Activated T-helper 17 cell treated with anti-CD3 and anti-CD28 coated beads, Interleukin-2, amount 50 U/mL, for 72 hours (primary cell): Measurements from ENCODE around the gene POLA2. TPM values are rescaled to one million over a fixed set of nuclear protein-coding genes. Genes with fewer than 3 reads are reported as not detected.
"Not testable (repeated sequence)": the region's sequence is repeated elsewhere in the genome, so short reads cannot be mapped to it uniquely, and the experiment has no call there.

Experiments
- ATAC-seq: fragments of 150-1000 bp; cut with Tn5 transposase; replicated peaks from 2 replicates; pipeline ENCODE4 v1.10.0; 2021; ENCODE audit warnings: mild to moderate bottlenecking, moderate library complexity
- H3K27ac Mint-ChIP-seq: one replicate; pipeline ENCODE4 v1.8.0; 2022; ENCODE audit warnings: mixed read lengths
- H3K27me3 Mint-ChIP-seq: one replicate; pipeline ENCODE4 v1.8.0; 2022; ENCODE audit warnings: mixed read lengths
- H3K36me3 Mint-ChIP-seq: one replicate; pipeline ENCODE4 v1.8.0; 2022; ENCODE audit warnings: low read depth, mild to moderate bottlenecking, mixed read lengths
- H3K4me1 Mint-ChIP-seq: one replicate; pipeline ENCODE4 v1.8.0; 2022; ENCODE audit warnings: mixed read lengths
- H3K4me3 Mint-ChIP-seq: one replicate; pipeline ENCODE4 v1.8.0; 2022; ENCODE audit warnings: mild to moderate bottlenecking, mixed read lengths
- H3K9me3 Mint-ChIP-seq: one replicate; pipeline ENCODE4 v1.8.0; 2022; ENCODE audit warnings: mixed read lengths
- total RNA-seq, 2 donors: library from RNA; stranded (reverse); gene quantifications; one replicate each; pipeline ENCODE4 v1.2.3, GENCODE V29; 2022

The POLA2 gene
- total RNA-seq, 2 donors from 2014 or later, result 54.6 to 64.1 TPM

- Mint-ChIP-seq H3K4me3 (peak overlapping the region; percentile 80), H3K27ac (peak overlapping the region; percentile 30), H3K4me1 (no peaks in the 10 kb centered on the region), H3K9me3 (no peaks in the 10 kb centered on the region), H3K27me3 (peaks cover 13% of the 10 kb centered on the region), H3K36me3 (no peaks in the 10 kb centered on the region)
- ATAC-seq, result peak; percentile 83
These were observed 36.3 kb upstream of the POLA2 start for GRCh38 chr11:65225279-65226102.

DNA sequence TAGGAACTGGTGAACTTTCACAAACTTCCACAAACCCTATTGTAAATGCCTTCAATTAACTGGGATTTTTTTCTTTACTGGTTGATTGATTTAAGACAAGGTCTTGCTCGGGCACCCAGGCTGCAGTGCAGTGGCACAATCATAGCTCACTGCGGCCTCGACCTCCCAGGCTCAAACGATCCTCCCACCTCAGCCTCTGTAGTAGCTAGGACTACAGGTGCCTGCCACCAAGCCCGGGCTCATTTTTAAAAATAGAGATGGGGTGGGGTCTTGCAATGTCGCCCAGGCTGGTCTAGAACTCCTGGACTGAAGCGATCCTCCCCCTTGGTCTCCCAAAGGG is 35.7 kb upstream of the POLA2 start:
- H3K9me3 Mint-ChIP-seq, result no peaks in the 10 kb centered on the region
- H3K27ac Mint-ChIP-seq, result no peak overlapping the region
- ATAC-seq, result no peak
- H3K4me3 Mint-ChIP-seq, result peak overlapping the region; percentile 80
- no peaks in the 10 kb centered on the region for H3K36me3 Mint-ChIP-seq
- H3K4me1 Mint-ChIP-seq, result no peaks in the 10 kb centered on the region
- peaks cover 13% of the 10 kb centered on the region for H3K27me3 Mint-ChIP-seq

DNA sequence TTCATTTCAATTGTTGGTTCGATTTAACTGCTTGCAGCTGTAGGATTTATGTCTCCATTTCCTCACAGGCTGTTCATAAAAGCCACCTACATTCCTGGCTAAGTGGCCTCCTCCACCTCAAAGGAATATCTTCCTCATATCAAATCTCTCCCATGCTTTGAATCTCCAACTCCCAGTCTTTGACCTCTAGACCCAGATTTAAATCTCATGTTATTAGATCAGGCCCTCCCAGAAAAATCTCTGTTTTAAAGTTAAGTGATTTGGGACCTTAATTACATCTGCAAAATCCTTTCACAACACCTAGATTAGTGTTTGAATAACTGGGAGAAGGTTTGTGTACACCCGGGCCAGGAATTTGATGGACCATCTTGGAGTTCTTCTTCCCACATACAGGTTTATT is 33.9 kb upstream of the POLA2 start:
- Mint-ChIP-seq H3K27me3 (peaks cover 13% of the 10 kb centered on the region), H3K27ac (no peak overlapping the region), H3K9me3 (no peaks in the 10 kb centered on the region), H3K36me3 (no peaks in the 10 kb centered on the region), H3K4me1 (no peaks in the 10 kb centered on the region), H3K4me3 (no peak overlapping the region)
- ATAC-seq, result no peak

- H3K4me1 Mint-ChIP-seq, result no peaks in the 10 kb centered on the region
- H3K27ac Mint-ChIP-seq, result no peak overlapping the region
- H3K27me3 Mint-ChIP-seq, result no peaks in the 10 kb centered on the region
- ATAC-seq, result no peak
- no peak overlapping the region for H3K4me3 Mint-ChIP-seq
- no peaks in the 10 kb centered on the region for H3K36me3 Mint-ChIP-seq
- H3K9me3 Mint-ChIP-seq, result no peaks in the 10 kb centered on the region
These were observed 25.3 kb upstream of the POLA2 start for GRCh38 chr11:65236194-65237059.

GRCh38 chr11:65238302-65238701 is 23.5 kb upstream of the POLA2 start:
- not testable (repeated sequence) for H3K4me3 Mint-ChIP-seq, H3K27ac Mint-ChIP-seq, H3K36me3 Mint-ChIP-seq, ATAC-seq, H3K27me3 Mint-ChIP-seq, H3K9me3 Mint-ChIP-seq, H3K4me1 Mint-ChIP-seq

GRCh38 chr11:65241134-65241533 is 20.6 kb upstream of the POLA2 start:
- ATAC-seq, result no peak
- Mint-ChIP-seq H3K9me3 (no peaks in the 10 kb centered on the region), H3K36me3 (no peaks in the 10 kb centered on the region), H3K4me1 (no peaks in the 10 kb centered on the region), H3K27me3 (no peaks in the 10 kb centered on the region), H3K27ac (no peak overlapping the region), H3K4me3 (no peak overlapping the region)

GRCh38 chr11:65241692-65242091 is 20.1 kb upstream of the POLA2 start:
- Mint-ChIP-seq H3K4me1 (no peaks in the 10 kb centered on the region), H3K9me3 (no peaks in the 10 kb centered on the region), H3K27me3 (no peaks in the 10 kb centered on the region), H3K4me3 (no peak overlapping the region), H3K36me3 (no peaks in the 10 kb centered on the region), H3K27ac (no peak overlapping the region)
- ATAC-seq, result no peak

GRCh38 chr11:65242389-65242788 is 19.4 kb upstream of the POLA2 start:
- Mint-ChIP-seq H3K36me3 (no peaks in the 10 kb centered on the region), H3K4me3 (no peak overlapping the region), H3K4me1 (no peaks in the 10 kb centered on the region), H3K27ac (no peak overlapping the region), H3K27me3 (no peaks in the 10 kb centered on the region), H3K9me3 (no peaks in the 10 kb centered on the region)
- ATAC-seq, result no peak

GRCh38 chr11:65243797-65244196 is 18.0 kb upstream of the POLA2 start:
- no peak for ATAC-seq

DNA sequence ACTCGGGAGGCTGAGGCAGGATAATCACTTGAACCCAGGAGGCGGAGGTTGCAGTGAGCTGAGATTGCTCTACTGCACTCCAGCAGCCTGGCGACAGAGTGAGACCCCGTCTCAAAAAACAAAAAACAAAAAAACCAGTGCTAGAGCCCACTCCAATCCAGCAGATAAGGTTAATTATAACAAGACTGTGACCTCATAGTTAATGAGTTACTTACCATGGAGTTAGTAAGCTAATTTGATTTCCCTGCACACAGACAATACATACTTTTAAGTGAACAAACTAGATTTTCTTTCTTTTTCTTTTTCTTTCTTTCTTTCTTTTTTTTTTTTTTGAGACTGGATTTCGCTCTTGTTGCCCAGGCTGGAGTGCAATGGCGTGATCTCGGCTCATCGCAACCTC is 16.7 kb upstream of the POLA2 start:
- H3K27me3 Mint-ChIP-seq, ATAC-seq, H3K27ac Mint-ChIP-seq, H3K4me1 Mint-ChIP-seq, H3K36me3 Mint-ChIP-seq, H3K9me3 Mint-ChIP-seq, H3K4me3 Mint-ChIP-seq: not testable (repeated sequence)

More at GRCh38 chr11:65243797-65244196, 18.0 kb upstream of the POLA2 start:
- Mint-ChIP-seq H3K4me3 (no peak overlapping the region), H3K36me3 (no peaks in the 10 kb centered on the region), H3K4me1 (no peaks in the 10 kb centered on the region), H3K27ac (no peak overlapping the region), H3K27me3 (no peaks in the 10 kb centered on the region), H3K9me3 (no peaks in the 10 kb centered on the region)

GRCh38 chr11:65246506-65246905 is 15.3 kb upstream of the POLA2 start:
- no peaks in the 10 kb centered on the region for H3K9me3 Mint-ChIP-seq
- no peaks in the 10 kb centered on the region for H3K36me3 Mint-ChIP-seq
- no peak overlapping the region for H3K27ac Mint-ChIP-seq
- H3K4me1 Mint-ChIP-seq, result no peaks in the 10 kb centered on the region
- ATAC-seq, result no peak
- H3K4me3 Mint-ChIP-seq, result no peak overlapping the region
- H3K27me3 Mint-ChIP-seq, result no peaks in the 10 kb centered on the region

DNA sequence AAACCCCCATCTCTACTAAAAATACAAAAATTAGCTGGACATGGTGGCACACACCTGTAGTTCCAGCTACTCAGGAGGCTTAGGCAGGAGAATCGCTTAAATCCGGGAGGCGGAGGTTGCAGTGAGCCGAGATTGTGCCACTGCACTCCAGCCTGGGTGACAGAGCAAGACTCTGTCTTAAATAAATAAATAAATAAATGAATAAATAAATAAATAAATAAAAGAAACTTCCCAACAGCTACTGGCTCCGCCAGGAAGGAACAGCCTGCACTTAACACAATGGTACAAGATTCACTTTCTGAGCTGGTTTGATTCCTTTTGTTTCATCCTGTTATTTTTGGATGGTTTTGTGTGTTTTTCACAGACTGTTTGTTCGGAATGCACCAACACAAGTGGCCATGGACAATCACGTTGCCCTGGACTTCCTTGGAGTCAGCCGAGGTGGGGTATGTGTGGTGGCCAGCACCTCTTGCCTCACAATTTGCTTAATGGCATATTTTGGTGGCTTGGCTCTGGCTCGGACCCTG is 13.5 kb upstream of the POLA2 start:
- H3K4me1 Mint-ChIP-seq, H3K36me3 Mint-ChIP-seq, ATAC-seq, H3K4me3 Mint-ChIP-seq, H3K27ac Mint-ChIP-seq, H3K9me3 Mint-ChIP-seq, H3K27me3 Mint-ChIP-seq: not testable (repeated sequence)

GRCh38 chr11:65251476-65251875 is 10.3 kb upstream of the POLA2 start:
- no peak overlapping the region for H3K27ac Mint-ChIP-seq
- no peak for ATAC-seq
- H3K4me3 Mint-ChIP-seq, result no peak overlapping the region
- H3K36me3 Mint-ChIP-seq, result no peaks in the 10 kb centered on the region
- no peaks in the 10 kb centered on the region for H3K9me3 Mint-ChIP-seq
- no peaks in the 10 kb centered on the region for H3K4me1 Mint-ChIP-seq
- H3K27me3 Mint-ChIP-seq, result no peaks in the 10 kb centered on the region

GRCh38 chr11:65254724-65255123 is 7.0 kb upstream of the POLA2 start:
- H3K9me3 Mint-ChIP-seq, result no peaks in the 10 kb centered on the region
- H3K4me3 Mint-ChIP-seq, result no peak overlapping the region
- H3K36me3 Mint-ChIP-seq, result no peaks in the 10 kb centered on the region
- no peaks in the 10 kb centered on the region for H3K4me1 Mint-ChIP-seq
- ATAC-seq, result no peak
- H3K27ac Mint-ChIP-seq, result no peak overlapping the region
- no peaks in the 10 kb centered on the region for H3K27me3 Mint-ChIP-seq

DNA sequence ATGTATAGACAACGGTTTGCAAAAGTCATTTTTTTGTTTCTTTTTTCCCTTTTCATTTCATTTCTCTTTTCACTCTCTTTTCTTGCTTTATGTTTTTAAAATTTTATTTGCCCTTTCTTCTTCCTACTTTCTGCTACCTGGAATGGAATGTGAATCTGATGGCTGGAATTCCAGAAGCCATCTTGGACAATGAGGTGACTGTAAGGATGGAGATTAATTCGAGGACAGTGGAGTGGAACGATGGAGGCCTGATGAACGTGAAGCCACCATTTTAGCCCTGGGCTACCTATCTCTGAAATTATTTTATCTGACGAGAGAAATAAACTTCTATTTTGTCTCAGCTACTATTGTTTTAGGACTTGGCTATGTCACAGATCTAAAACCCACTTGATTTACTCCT is 2.8 kb upstream of the POLA2 start:
- peaks cover 8% of the 10 kb centered on the region for H3K4me1 Mint-ChIP-seq
- ATAC-seq, result no peak
- H3K9me3 Mint-ChIP-seq, result no peaks in the 10 kb centered on the region
- no peaks in the 10 kb centered on the region for H3K27me3 Mint-ChIP-seq
- H3K4me3 Mint-ChIP-seq, result no peak overlapping the region
- H3K36me3 Mint-ChIP-seq, result peaks cover 21% of the 10 kb centered on the region
- no peak overlapping the region for H3K27ac Mint-ChIP-seq
